ENCODE data around the gene PITPNM2. TPM values are rescaled to one million over a fixed set of nuclear protein-coding genes. Genes with fewer than 3 reads are reported as not detected.

Gene PITPNM2
- total RNA-seq, 2 experiments from 2014 or later = 37.3 to 38.3 TPM

GRCh38 chr12:123151457-123152454 lies 866 bp upstream of the PITPNM2 start:
- peaks cover 49% of the 10 kb centered on the region for H3K4me1 Mint-ChIP-seq (ENCODE audit: low read depth)
- H3K36me3 Mint-ChIP-seq (ENCODE audit: low read depth) = peaks cover 14% of the 10 kb centered on the region
- peak in 1 of 14 experiments; percentile 27 for DNase-seq
- H3K27me3 ChIP-seq (ENCODE audit: control insufficient read depth in 1 of 2, insufficient read depth in 2 of 2, low read length in 2 of 2) = no peaks in the 10 kb centered on the region
- peak overlapping the region in 1 of 2 donors; percentile 40 for H3K27ac ChIP-seq (ENCODE audit: low read depth in 1 of 2, low read length in 2 of 2)
- peaks cover 27% of the 10 kb centered on the region for H3K4me1 ChIP-seq (ENCODE audit: insufficient read depth, low read length)
- H3K9me3 ChIP-seq (ENCODE audit: control insufficient read depth in 1 of 2, insufficient read depth in 1 of 2, low read length in 2 of 2) = no peaks in the 10 kb centered on the region
- ATAC-seq (ENCODE audit: poor library complexity) = peak; percentile 5
- intact Hi-C loops (cut with DNase I, micrococcal nuclease) = loop anchor here (2.0 to 5.0 kb wide), 5 partner anchors 77 to 174 kb away; partner anchors contain the start of gene OGFOD2 (in 1 of the 2)
- H3K4me3 Mint-ChIP-seq = peak overlapping the region; percentile 93
- peak overlapping the region; percentile 84 for H3K27ac Mint-ChIP-seq
- H3K9me3 Mint-ChIP-seq = no peaks in the 10 kb centered on the region
- H3K4me3 ChIP-seq (ENCODE audit: low read length) = peak overlapping the region; percentile 48
- peaks cover 12% of the 10 kb centered on the region for H3K36me3 ChIP-seq (ENCODE audit: insufficient read depth, low read length)
- ChIA-PET CTCF (interaction anchor here (0.6 to 1.8 kb wide), 6 partner anchors 11 to 109 kb away, joined by 3 to 7 read pairs (median 4); no protein-coding TSS in a partner anchor), POLR2A (interaction anchor here (0.5 to 5.6 kb wide), 16 partner anchors 8 to 176 kb away, joined by 3 to 49 read pairs (median 7); partner anchors contain the start of genes MPHOSPH9, MTRFR and OGFOD2)
- no peaks in the 10 kb centered on the region for H3K27me3 Mint-ChIP-seq
- TF ChIP-seq CTCF (IDR thresholded peaks at IDR 0.05) = no peak

GRCh38 chr12:123150275-123150743 lies 581 bp downstream of the PITPNM2 start:
- POLR2A ChIA-PET = interaction anchor here (1.0 to 5.6 kb wide), 9 partner anchors 10 to 109 kb away, joined by 3 to 49 read pairs (median 10); partner anchors contain the start of genes MPHOSPH9 and MTRFR
- Mint-ChIP-seq H3K4me3 (peak overlapping the region; percentile 85), H3K36me3 (ENCODE audit: low read depth) (peaks cover 11% of the 10 kb centered on the region), H3K4me1 (ENCODE audit: low read depth) (peaks cover 58% of the 10 kb centered on the region), H3K27ac (peak overlapping the region; percentile 89), H3K9me3 (no peaks in the 10 kb centered on the region), H3K27me3 (no peaks in the 10 kb centered on the region)
- peaks cover 2% of the 10 kb centered on the region for H3K36me3 ChIP-seq (ENCODE audit: insufficient read depth, low read length)
- CTCF ChIA-PET = interaction anchor here (1.1 to 1.8 kb wide), 3 partner anchors 12 to 106 kb away, joined by 4 to 6 read pairs (median 5); no protein-coding TSS in a partner anchor
- H3K27me3 ChIP-seq (ENCODE audit: control insufficient read depth in 1 of 2, insufficient read depth in 2 of 2, low read length in 2 of 2) = no peaks in the 10 kb centered on the region
- peak overlapping the region; percentile 76 for H3K4me3 ChIP-seq (ENCODE audit: low read length)
- intact Hi-C loops (cut with DNase I, micrococcal nuclease) = loop anchor here (2.0 to 5.0 kb wide), 5 partner anchors 76 to 173 kb away; partner anchors contain the start of gene OGFOD2 (in 1 of the 2)
- no peaks in the 10 kb centered on the region for H3K9me3 ChIP-seq (ENCODE audit: control insufficient read depth in 1 of 2, insufficient read depth in 1 of 2, low read length in 2 of 2)
- peak in 4 of 14 experiments; percentile 14 to 49 (median 38) for DNase-seq
- TF ChIP-seq CTCF (IDR thresholded peaks at IDR 0.05) = no peak
- H3K27ac ChIP-seq (ENCODE audit: low read depth in 1 of 2, low read length in 2 of 2) = peak overlapping the region in 1 of 2 donors; percentile 22
- ATAC-seq (ENCODE audit: poor library complexity) = peak; percentile 16
- peaks cover 27% of the 10 kb centered on the region for H3K4me1 ChIP-seq (ENCODE audit: insufficient read depth, low read length)
